GM19328 (cell line): ENCODE measurements around the gene VPS18.

ENCODE experiments used
- ATAC-seq: cut with Tn5 transposase; IDR thresholded peaks from one replicate; pipeline ENCODE4 v1.9.1; 2021; ENCODE audit warnings: mild to moderate bottlenecking, moderate library complexity; ENCODE audit not compliant: unreplicated experiment

The VPS18 gene

DNA sequence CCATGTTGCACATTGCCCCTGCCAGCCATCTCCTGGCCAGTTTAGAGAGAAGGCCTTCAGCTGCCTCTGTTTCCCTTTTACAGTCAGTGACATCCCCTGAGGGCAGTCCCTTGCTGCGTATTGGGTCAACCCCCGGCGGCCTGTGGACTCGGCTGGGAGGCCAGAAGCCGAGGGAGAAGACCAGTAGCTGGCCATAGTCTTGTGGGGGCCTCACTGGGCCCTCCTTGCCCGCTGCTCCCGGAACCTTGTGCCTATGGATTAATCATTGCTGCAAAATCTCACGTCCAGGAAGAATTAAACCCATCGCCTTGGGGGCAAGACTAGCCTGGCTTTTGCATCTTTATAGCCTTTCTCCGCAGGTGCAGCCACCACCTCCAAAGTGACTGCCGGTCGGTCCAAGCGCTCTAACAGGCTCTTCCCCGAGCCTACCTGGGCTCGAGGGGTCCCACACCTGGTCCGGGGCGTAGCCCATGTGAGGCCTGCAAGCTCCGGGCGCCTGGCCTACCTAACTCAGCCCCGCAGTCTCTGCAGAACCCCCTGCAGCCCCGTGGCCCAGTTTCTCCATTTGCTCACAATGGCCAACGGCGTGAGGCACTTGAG is 58.2 kb downstream of the VPS18 start:
- ATAC-seq = no peak

DNA sequence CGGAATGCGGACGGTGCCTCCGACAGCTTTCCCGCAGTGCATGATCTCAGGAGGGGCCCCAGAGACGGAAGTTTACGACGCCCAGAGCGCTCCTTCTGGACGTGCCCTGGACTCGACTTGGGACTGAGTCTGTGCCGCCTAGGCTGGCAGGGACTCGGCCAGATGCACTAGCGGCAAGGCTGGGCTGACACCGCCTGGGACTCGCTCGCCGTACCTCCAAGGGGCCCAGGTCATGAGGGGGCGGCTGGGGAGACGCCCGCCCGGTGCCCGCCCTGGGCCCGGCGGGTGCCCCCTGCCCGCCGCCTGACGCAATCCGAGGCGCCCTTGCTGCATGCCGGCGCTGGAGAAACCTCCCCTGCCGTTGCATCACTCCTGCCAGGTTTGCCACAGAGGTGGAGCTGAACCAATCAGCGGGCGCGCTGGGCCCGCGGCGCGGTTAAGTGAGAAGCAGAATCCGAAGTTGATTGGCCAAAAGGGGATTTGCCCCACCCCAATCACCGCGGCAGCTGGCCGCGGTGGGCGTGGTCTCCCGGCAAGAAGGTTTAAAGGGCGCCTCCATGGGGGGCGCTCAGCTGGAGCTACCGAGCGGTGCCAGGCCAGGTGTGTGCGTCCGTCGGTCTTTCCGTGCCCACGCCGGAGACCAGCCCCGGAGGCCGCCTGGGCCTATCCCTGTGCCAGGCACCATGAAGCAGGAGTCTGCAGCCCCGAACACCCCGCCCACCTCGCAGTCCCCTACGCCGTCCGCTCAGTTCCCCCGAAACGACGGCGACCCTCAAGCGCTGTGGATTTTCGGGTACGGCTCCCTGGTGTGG is 58.9 kb downstream of the VPS18 start, which contains the start of gene CHAC1:
Gene CHAC1, plus strand, starts transcription at position 571 of the 812 bp plus-strand sequence. Its CDS starts 113 bp downstream, at position 684.
- peak; percentile 87 for ATAC-seq
